Ramos (cell line): Measurements from ENCODE around the gene NUP50.
"Not testable (repeated sequence)": the region's sequence is repeated elsewhere in the genome, so short reads cannot be mapped to it uniquely, and the experiment has no call there.

Experiments used
- in situ Hi-C: fragments of 300-500 bp; cut with MboI; formaldehyde crosslinking; loops from one replicate; pipeline ENCODE4 v1.14.3; 2022; ENCODE audit warnings: low sequenced_read_pairs; ENCODE audit not compliant: unreplicated experiment

NUP50 gene

GRCh38 chr22:45159652-45160462, 3.9 kb upstream of the NUP50 start:
- in situ Hi-C loops, result no loop called here

GRCh38 chr22:45162531-45162930, 1.2 kb upstream of the NUP50 start:
- in situ Hi-C loops, result no loop called here

- in situ Hi-C loops, result no loop called here
Observed at GRCh38 chr22:45163099-45163450, 650 bp upstream of the NUP50 start.

- in situ Hi-C loops, result no loop called here
Observed at GRCh38 chr22:45164270-45165088, 754 bp downstream of the NUP50 start.

- in situ Hi-C loops, result no loop called here
Observed at GRCh38 chr22:45166932-45167331, 3.2 kb downstream of the NUP50 start.

GRCh38 chr22:45169591-45170466, 6.1 kb downstream of the NUP50 start:
- in situ Hi-C loops, result no loop called here

- in situ Hi-C loops, result no loop called here
Observed at GRCh38 chr22:45171830-45172229, 8.1 kb downstream of the NUP50 start.

GRCh38 chr22:45172881-45173585, 9.3 kb downstream of the NUP50 start:
- in situ Hi-C loops, result no loop called here

- in situ Hi-C loops, result no loop called here
Observed at GRCh38 chr22:45179276-45180049, 15.7 kb downstream of the NUP50 start.

GRCh38 chr22:45180146-45180679, 16.5 kb downstream of the NUP50 start:
- in situ Hi-C loops, result no loop called here

- in situ Hi-C loops, result no loop called here
Observed at GRCh38 chr22:45181240-45181639, 17.5 kb downstream of the NUP50 start.

GRCh38 chr22:45181766-45182165, 18.0 kb downstream of the NUP50 start:
- in situ Hi-C loops, result no loop called here

- in situ Hi-C loops, result no loop called here
Observed at GRCh38 chr22:45183974-45184373, 20.2 kb downstream of the NUP50 start.

GRCh38 chr22:45185718-45186514, 22.2 kb downstream of the NUP50 start:
- in situ Hi-C loops, result no loop called here

- in situ Hi-C loops, result no loop called here
Observed at GRCh38 chr22:45187891-45188290, 24.2 kb downstream of the NUP50 start.

- in situ Hi-C loops, result no loop called here
Observed at GRCh38 chr22:45188779-45189178, 25.1 kb downstream of the NUP50 start.

- in situ Hi-C loops, result no loop called here
Observed at GRCh38 chr22:45190202-45190872, 26.6 kb downstream of the NUP50 start.

GRCh38 chr22:45191746-45192145, 28.0 kb downstream of the NUP50 start:
- in situ Hi-C loops, result not testable (repeated sequence)
